Globus pallidus (tissue), 1 donor: Measurements from ENCODE around the gene FOXN4.
A peak's percentile ranks its signal among the peaks of the same experiment; 100 is the strongest.

ENCODE experiments used
- DNase-seq: peaks from one replicate; pipeline ENCODE4 v3.0.0-alpha.2; 2015; ENCODE audit warnings: low spot score

Gene FOXN4

DNA sequence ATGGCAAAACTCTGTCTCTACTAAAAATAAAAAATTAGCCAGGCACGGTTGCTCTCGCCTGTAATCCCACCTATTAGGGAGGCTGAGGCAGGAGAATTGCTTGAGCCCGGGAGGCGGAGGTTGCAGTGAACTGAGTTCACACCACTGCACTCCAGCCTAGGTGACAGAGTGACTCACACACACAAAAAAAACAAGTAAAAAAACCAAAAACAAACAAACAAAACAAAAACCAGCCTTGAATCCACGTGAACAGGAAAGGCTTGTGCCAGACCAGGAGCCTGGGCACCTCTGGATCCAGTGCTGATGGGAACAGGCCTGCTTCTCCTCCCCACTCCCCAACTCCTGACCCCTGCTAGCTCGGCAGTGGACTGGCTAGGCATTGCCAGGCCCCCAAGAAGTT lies 3.5 kb downstream of the FOXN4 start:
- no peak for DNase-seq

DNA sequence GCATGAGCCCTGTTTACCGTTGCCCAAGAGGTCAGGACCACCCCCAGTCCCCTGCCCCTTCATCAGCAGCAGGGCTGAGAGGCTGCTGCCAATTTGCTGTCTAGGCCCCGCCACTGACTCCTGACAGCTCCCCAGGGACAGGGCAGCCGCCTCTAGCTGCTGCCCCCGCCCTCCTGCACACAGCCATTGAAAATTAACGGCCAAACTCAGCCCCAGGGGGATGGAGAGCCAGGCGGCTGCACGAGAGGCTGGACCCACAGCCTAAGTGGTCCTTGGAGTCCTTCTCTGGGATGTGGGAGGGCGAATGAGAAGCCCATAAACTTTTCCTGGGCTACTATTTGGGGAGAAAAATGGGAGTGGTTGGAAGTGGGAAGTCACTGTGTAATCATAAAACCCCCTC lies 4.6 kb downstream of the FOXN4 start:
- DNase-seq = no peak

DNA sequence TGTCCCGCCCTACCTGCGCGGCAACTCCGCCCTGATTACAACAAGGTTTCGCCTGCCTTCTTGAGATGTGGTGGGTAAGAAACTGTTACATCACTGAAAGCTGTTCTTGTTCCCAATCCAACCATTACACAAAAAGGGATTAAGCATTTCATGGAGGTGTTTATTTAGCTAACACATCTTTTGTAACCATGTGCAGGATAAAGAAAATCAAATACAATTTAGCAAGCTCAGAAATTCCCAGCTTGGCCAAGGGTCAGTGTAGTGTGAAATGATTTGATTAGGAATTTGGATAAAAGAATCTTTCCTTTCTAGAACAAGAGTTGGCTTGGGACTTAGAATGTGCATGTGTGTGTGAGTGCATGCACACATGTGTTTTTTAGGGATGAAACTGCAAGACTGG lies 6.3 kb downstream of the FOXN4 start:
- no peak for DNase-seq

DNA sequence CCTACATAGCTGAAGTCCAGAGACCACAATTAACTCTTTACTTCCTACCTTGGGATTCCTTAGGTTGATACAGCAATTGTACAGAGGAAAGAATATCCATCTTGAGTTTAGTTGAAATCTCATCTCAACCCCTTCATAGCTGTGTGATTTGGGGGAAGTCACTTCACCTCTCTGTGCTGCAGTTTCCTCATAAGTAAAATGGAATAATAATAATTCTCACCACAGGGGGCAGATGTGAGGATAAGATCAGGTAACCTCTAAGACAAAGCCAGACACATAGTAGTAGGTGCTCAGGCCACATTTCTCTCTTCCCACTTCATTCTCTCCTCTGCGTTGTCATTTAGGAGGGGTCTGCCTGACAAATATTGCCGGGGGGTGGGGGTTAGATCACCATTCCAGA lies 6.7 kb downstream of the FOXN4 start:
- DNase-seq = no peak

DNA sequence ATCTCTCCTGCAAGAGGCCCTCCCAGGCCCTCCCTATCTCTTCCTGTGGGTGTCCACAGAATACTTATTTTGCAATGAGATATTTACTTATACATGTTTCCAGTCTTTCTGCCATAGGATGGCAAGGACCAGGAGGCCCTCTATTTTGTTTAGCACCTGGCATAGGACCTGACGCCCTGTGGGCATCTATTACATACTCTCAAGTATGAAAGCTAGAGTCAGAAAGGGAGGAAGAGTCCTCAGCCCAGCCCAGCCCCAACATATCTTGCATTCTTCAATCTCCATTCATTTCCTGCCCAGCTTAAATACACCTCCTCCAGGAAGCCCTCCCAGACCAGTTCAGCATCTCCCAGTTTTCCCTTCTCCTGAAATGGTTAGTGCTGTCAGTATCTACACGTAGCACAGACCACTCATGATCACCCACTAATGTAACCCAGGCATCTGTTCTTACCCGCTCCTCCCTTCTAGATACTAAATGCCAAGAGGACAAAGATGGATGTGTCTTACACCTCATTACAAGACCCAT lies 7.4 kb downstream of the FOXN4 start:
- DNase-seq = no peak

DNA sequence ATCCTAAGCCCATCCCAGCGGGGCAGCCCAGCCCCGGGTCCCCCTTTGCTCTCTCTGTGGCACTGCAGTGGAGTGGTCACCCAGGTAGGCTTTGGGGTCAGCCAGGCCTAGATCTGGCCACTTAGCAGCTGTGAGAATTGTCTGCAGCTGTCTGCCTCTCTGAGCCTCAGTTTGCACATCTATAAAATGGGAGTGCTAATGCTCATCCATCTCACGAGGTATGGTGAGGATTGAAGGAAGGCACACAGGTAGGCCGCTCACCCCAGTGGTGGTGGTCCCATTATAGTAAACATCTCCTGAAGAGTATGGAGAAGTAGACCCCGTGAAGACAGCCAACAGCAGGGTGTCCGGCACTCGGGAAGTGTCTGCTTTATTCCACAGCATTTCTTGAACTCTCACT lies 9.2 kb downstream of the FOXN4 start:
- no peak for DNase-seq

DNA sequence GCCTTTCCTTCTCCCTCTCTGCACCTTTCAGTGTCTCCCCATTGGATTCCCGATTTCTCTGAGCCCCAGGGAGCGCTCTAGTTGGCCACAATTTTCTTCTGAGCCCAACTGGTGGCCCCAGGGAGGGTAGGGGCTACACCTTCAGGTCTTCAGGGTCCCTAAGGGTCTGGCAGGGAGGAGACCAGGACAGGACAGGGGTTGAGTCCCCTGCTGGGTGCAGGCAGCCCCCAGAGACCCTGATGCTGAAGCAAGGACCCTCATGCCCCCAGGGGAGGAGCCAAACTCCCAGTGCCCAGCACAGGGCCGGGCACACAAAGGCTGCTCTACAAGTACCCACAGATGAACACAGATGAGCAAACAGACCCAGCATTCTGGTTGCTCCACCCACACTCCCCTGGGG lies 12.7 kb downstream of the FOXN4 start:
- no peak for DNase-seq

DNA sequence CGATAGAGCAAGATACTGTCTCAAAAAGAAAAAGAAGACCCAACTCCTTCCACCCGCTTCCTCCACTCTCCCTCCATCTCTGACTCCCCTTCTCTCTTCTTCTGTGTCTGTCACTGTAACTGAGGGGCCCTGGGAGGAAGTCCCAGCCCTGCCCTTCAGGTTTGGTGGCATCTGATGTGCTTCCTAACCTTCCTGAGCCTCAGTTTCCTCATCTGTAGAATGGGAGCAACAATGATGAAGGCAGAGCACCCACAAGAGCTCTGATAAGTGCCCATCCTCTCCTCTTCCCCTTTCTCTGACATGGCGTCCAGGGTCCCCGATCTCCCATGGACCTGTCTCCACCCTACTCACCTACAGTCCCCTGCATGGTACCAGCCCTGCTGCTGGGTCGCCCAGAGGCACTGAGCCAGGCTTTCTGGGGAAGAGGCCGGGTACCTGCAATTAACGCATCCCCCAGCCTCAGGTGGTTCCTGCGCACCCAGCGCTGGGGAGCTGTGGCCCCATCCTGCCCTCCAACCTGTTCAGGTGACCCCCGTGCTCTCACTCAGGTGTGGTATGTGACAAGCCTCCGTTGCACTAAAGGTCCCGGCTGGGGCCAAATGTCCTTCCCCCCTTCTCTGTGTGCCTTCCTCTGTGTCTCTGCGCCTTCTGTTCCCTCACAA lies 13.2 kb downstream of the FOXN4 start:
- DNase-seq = no peak

DNA sequence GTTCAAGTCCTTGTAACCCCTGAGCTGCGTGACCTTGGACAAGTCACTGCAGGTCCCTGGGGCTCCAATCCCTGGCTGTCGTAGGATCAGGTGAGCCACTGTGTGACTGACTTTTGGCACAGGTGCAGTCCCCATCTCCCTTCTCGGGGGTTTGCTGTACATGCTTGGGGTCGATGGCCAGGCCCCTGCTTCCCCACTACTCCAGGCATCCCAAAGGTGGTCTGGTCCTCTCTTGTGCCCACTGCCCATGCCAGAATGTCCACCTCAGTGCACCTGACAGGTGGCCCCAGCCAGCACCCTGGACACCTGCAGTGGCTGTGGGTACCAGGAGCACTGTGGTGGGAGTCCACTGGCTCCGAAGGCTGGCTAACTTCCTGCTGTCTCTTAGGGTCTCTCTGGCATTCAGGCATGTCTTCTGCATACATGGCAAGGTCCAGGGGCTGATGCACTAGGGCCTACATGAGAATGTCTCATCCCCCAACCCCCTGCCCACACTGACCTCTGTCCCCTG lies 14.7 kb downstream of the FOXN4 start:
- DNase-seq = no peak

DNA sequence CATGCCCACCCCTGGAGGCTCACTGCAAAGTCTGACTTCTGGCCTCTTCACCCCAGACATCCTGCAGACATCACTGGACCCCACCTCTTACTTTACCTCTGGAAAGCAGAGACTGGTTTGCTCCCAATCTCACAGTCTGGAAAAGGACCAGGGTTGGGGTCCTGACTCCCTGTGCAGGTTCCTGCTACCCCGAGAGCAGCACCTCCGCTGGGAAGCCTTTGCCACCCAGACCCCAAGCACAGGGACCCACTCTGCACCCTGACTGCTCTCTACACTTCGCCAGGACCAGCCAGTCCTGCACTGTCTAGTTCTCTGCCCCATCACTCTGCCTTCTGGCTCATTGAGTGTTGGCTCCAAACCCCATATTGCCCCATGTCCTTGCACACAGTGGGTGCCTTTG lies 16.0 kb downstream of the FOXN4 start:
- DNase-seq = no peak

DNA sequence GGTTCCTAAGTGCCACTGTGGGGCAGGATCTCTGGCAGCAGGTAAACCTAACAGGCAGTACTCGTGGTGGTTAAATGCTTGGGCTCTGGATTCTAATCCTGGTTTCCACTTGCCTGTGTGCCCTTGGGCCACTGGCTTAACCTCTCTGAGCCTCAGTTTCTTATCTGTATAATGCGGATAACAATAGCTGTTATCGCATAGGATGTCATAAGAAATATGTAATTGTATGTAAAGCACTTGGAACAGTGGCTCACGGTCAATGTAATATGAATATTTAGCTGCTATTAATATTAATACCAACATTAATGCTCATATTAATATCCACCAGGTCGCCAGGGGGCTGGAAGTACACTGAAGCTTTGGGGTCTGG lies 16.8 kb downstream of the FOXN4 start:
- DNase-seq = no peak

DNA sequence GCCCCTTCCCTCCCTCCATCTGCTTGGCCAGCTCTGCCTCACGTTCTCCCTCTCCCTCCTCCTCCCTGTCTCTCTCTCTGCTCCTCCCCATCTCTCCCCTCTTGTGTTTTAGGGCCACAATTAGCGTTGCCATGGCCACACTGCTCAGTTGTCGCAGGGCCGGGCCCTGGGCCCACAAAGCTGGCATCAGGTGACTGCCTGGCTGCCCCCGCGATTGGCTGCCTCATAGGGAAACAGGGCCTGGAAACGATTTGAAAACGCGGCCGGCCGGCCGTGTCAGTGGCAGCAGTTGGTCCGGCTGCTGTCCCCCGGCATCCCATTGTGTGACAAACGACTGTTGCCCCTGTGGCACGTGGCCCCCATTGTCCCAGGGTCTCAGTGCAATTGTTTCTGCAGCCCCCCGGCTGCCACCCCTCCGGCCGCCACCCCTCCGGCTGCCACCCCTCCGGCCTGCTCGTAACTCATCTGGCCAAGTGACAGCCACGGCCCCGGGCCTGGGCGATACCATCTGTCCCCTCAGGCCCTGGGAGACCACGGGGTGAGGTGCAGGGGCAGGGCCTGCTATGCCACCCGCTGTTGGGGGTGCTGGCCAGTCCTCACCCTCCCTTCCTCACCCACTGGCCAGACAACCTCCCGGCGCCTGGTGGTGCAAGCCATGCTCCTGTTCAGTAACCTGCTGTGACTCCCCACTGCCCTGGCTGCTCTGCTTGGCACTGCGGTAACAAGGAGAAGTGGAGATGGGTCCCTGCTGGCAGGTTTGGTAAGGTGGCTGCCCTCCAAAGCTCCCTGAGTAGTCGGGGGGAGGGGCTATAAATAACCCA lies 17.4 kb downstream of the FOXN4 start:
- peak; percentile 77 for DNase-seq

DNA sequence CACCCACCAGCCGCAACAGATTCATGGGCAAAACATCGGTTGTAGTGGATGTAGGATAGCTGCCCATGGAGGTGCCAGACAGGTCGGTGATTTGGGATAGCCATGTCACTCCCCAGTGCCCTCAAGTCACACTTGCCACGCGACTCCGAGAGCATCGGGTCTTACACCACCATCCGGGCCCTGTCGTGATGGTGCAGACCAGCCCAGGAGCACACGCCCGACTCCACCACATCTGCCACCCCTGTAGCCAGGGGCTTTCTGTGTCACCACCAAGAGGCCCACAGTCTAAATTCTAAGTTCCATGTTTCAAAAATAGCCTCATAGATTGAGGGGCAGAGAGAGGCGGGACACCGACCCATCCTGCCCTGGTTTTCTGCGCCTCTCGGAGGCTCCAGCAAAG lies 18.0 kb downstream of the FOXN4 start:
- DNase-seq = no peak

DNA sequence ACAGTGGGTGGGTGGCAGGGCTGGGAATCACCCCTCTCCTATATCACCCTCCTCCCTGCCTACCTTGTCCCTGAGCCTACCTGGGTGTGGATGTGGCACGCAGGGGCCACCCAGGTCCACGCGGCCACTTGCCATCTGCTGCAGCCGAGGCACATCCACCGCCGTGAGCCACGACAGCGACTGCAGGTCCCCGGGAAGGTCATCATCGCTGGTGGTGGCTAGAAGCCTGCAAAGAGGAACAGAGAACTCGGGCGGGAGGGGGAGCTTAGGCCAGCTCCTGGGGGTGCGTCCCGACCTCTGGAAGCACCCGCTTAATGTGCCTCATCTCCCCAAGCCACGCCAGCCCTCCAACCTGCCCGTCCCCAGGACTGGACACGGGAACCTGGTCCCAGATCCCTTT lies 19.0 kb downstream of the FOXN4 start:
- DNase-seq = no peak

DNA sequence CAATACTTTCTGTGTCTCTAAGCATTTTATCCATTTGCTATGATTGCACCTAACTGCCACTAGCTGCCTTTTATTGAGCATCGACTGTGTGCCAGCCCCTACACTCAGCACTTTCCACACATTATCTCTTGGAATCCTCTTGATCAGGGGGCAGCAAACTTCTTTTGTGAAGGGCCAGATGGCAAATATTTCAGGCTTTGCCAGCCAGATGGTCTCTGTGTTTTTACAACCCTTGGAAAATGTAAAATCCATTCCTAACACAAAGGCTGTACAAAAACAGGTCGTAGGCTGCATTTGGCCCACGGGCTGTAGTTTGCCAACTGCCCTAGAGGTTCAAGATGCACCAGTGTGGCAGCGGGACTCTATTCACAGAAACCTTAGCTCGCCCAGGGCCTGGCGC lies 19.5 kb downstream of the FOXN4 start:
- DNase-seq = no peak

DNA sequence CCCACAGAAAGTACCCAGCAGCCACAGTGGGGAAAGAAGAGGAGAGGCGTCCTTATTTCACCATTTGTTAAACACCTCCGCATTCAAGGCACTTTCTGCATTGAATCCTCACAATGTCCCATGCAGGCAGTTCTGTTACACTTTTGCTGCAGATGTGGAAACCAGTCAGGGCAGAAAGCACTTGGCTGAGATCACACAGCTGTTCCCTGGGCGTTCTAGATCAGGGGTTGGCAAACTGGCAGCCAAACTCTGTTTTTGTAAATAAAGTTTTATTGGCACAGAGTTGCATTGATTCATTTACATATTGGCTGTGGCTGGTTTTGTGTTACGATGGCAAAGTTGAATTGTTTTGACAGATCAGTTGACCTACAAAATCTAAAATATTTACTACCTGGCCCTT lies 20.1 kb downstream of the FOXN4 start:
- DNase-seq = no peak

DNA sequence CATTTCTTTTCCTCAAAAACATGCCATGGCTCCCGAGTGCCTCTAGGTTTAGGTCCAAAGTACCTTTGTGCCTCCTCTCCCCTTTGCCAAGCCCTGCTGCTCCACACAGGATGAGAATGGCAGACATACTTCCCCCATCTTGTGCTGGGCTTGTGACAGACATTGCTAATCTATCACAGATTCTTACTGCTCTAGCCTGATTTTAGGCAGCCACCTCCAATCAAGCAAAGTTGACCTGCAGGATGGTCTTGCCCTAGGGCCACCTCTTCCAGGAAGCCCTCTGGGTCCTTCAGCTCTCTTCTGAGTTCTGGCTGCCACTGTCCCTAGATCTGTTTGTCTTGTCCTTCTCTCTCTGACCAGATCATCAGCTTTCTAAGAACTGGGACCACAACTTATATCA lies 20.5 kb downstream of the FOXN4 start:
- no peak for DNase-seq

DNA sequence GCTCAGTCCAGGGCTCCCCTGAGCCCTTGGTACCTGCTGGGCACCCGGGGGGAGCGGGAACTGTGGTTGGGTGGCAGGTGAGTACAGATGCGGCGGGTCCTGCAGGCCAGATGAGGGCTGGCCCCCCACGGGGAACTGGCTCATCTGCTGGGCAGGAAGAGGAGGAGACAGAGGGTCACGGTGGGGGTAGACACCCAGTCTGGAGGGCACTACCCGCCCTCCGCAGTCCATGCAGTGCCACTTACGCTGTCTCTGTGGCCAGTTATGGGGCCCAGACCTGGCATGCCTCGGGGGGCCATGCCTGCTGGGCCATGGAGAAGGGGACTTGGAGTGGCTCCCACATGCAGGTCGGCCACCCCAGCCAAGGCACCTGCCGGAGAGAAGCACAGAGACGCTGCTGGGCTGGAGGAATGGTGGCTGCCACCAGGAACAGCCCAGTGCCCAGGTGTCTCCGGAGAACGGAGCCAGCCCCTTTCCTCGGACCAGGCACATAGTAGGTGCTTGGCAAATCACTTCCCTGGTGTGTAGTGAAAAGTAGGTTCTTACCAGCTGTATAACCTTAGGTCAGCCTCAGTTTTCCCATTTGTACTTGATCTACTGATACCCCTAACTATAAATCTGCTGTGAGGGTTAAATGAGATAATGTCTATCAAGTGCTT lies 21.1 kb downstream of the FOXN4 start:
- DNase-seq = no peak

DNA sequence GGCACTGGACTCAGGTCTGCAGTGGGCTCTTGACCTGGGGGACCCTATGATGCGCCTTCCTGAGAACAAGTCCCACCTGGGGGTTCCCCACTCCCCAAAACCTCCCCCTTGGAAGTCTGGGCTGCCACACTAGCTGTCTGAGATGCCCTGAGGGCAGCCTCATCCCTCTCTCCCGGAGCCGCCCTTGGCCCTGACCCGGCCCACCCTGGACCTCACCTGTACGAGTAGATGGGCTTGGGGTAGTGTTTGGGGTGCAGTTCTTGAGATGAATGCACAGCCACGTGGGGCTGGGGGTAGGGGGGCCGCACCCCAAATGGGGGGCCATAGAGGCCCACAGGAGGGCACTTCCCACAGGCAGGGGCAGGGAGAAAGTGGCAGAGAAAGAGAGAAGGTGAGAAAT lies 21.9 kb downstream of the FOXN4 start:
- DNase-seq = no peak

DNA sequence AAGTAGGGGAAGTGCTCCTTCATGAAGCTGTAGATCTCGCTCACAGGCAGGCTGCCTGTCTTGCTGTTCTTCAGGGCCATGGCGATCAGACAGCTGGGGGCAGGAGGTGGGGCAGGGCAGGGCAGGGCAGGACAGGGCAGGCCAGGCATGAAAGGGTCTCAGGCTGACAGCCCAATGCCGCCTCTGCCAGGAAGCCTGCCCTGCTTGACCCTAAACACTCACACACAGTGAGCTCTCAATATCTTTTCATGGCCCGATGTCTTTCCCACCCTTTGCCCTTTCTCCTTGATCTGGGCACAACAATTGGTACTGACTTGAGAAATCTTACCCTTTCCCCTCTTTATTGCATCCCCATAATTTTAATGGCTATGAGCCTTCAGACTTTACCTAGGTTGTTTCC lies 22.4 kb downstream of the FOXN4 start:
- no peak for DNase-seq

DNA sequence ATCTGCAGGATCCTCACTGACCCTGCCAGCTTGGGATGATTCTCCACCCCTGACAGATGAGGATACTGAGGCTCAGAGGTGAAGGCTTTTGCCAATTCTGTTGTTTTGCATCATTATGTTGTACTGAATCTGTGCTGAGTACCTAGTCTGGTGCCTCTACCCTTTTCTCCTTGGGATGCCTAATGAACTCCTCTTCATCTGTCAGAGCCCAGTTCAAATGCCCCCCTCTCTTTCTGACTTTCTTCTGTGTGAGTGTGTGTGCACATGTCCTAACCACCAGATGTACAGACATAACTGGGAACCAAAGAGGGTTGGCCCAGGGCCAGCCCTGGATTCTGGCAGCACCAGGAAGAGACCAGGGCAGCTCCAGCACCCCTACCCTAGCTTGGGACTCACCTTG lies 22.8 kb downstream of the FOXN4 start:
- no peak for DNase-seq

DNA sequence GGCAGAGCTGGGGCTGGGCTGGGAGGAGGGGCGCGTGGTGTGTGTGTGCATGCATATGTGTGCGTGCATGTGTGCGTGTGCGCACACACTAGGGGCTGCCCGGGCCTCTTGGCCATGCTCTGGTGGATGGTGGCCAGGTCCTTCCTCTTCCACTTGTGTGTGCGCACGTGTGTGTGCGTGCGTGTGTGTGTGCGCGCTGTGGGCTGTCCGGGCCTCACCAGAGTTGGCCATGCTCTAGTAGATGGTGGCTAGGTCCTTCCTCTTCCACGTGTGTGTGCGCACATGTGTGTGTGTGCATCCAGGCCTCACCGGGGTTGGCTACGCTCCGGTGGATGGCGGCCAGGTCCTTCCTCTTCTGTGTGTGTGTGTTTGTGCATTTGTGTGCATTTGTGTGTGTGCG lies 24.7 kb downstream of the FOXN4 start:
- DNase-seq = no peak

DNA sequence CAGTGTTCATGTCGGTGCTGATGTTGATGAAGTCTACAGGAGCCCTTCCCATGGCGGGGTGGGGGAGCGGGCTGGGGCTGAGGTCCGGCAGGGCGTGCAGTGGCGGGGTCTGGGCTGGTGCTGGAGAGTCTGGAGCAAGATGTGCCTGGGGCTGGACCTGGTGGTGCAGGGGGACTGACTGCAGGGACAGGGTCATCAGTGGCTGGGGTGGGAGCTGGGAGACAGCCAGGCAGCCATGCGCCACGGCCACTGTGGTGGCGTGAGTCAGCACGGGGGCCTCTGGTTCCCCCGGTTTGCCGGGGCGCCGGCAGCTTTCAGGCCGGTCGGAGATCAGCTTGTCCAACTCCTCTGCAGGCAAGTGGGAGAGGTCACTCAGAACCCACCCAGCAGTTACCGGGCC lies 27.6 kb downstream of the FOXN4 start:
- no peak for DNase-seq
